GM12878 (cell line): ENCODE data around the gene PTH2R. TPM values are rescaled to one million over a fixed set of nuclear protein-coding genes. Genes with fewer than 3 reads are reported as not detected.

Experiments
- ATAC-seq: fragments of 200-7000 bp; cut with Tn5 transposase; 3 replicates; pipeline ENCODE4 v1.9.1; 2020; ENCODE audit warnings: mild to moderate bottlenecking, moderate library complexity
- BruUV-seq: library from RNA; stranded (reverse); fragments of 400-500 nt; replicated peaks from 2 replicates; lab custom pipeline; 2021; lab: Mats Ljungman, UMichigan
- CTCF ChIA-PET: fragments of 300-600 bp; sonication (Branson Sonifier 250); formaldehyde crosslinking; extraction: SDS; loops from one replicate; lab custom pipeline; 2021; ENCODE audit warnings: inconsistent platforms; lab: Yijun Ruan, JAX
- POLR2A ChIA-PET: fragments of 350-600 bp; formaldehyde crosslinking; extraction: SDS; loops from one replicate; lab custom pipeline; 2021; ENCODE audit warnings: inconsistent platforms; lab: Charles Lee
- RAD21 ChIA-PET: fragments of 300-600 bp; sonication (Branson Sonifier 250); formaldehyde crosslinking; loops from one replicate; lab custom pipeline; 2023; ENCODE audit warnings: antibody characterized with exemption; ENCODE audit not compliant: unreplicated experiment; lab: Charles Lee
- SMC1A ChIA-PET: fragments of 300-600 bp; sonication (Branson Sonifier 250); formaldehyde crosslinking; loops from one replicate; lab custom pipeline; 2023; ENCODE audit not compliant: unreplicated experiment, uncharacterized antibody; lab: Charles Lee
- DNase-seq: peaks from one replicate; pipeline ENCODE4 v3.0.0-alpha.2; 2011; ENCODE audit warnings: low read depth, low spot score
- FAIRE-seq: peaks from 3 replicates; lab custom pipeline; 2011; peaks lifted over from hg19 to GRCh38; lab: Jason Lieb, UNC
- H2AFZ ChIP-seq: 2 replicates; pipeline ENCODE4 v1.6.0; 2011; ENCODE audit warnings: low read depth, low read length, control low read depth; ENCODE audit not compliant: control insufficient read depth
- H3K27ac ChIP-seq: 2 replicates; pipeline ENCODE4 v1.5.1; 2011; ENCODE audit warnings: control low read depth; ENCODE audit not compliant: control insufficient read depth, insufficient read depth
- H3K27me3 ChIP-seq, 2 experiments: replicated peaks in 1 of 2; 2 replicates each; pipeline versions ENCODE4 v1.6.0 to v1.6.1; 2011; ENCODE audit warnings: low read length in 1 of 2; ENCODE audit not compliant: control insufficient read depth in 2 of 2, insufficient read depth in 2 of 2
- H3K36me3 ChIP-seq, 2 experiments: 2 replicates each; pipeline ENCODE4 v1.5.1; 2011; ENCODE audit warnings: low read length in 1 of 2; ENCODE audit not compliant: control insufficient read depth in 2 of 2, insufficient read depth in 2 of 2
- H3K4me1 ChIP-seq: 2 replicates; pipeline ENCODE4 v1.6.1; 2011; ENCODE audit warnings: mild to moderate bottlenecking, low read length, moderate library complexity, mixed read lengths; ENCODE audit not compliant: control insufficient read depth, insufficient read depth
- H3K4me2 ChIP-seq: 2 replicates; pipeline ENCODE4 v1.6.0; 2011; ENCODE audit warnings: control low read depth; ENCODE audit not compliant: control insufficient read depth, insufficient read depth
- H3K4me3 ChIP-seq: fragments of 200-600 bp; sonication (generic); 2 replicates; pipeline ENCODE4 v1.5.1; 2016
- H3K79me2 ChIP-seq: 2 replicates; pipeline ENCODE4 v1.6.0; 2011; ENCODE audit warnings: low read length; ENCODE audit not compliant: control insufficient read depth, insufficient read depth
- H3K9ac ChIP-seq: 2 replicates; pipeline ENCODE4 v1.8.0; 2011; ENCODE audit warnings: low read length, control low read depth, mixed read lengths; ENCODE audit not compliant: control insufficient read depth, insufficient read depth
- H3K9me3 ChIP-seq: replicated peaks from 3 replicates; pipeline ENCODE4 v1.5.1; 2011; ENCODE audit warnings: mild to moderate bottlenecking, low read length; ENCODE audit not compliant: control insufficient read depth, insufficient read depth
- H4K20me1 ChIP-seq: 2 replicates; pipeline ENCODE4 v1.6.0; 2011; ENCODE audit not compliant: control insufficient read depth, insufficient read depth
- BMI1 ChIP-seq: fragments of 450-650 bp; IDR thresholded peaks from 2 replicates; pipeline ENCODE4 v1.6.1; 2016; ENCODE audit warnings: mild to moderate bottlenecking, moderate library complexity, borderline replicate concordance
- CREB1 ChIP-seq: IDR thresholded peaks from 2 replicates; pipeline ENCODE4 v1.6.1; 2012; ENCODE audit warnings: low read depth, mild to moderate bottlenecking, inconsistent platforms
- PAX8 ChIP-seq: fragments of 450-650 bp; IDR thresholded peaks from 2 replicates; pipeline ENCODE4 v1.6.1; 2017; ENCODE audit warnings: mild to moderate bottlenecking, moderate library complexity
- POLR2A ChIP-seq: IDR thresholded peaks from 2 replicates; pipeline ENCODE4 v1.6.1; 2011; ENCODE audit warnings: low read depth, mild to moderate bottlenecking, low read length
- RELA ChIP-seq: fragments of 450-650 bp; IDR thresholded peaks from 2 replicates; pipeline ENCODE4 v1.8.0; 2014; ENCODE audit warnings: borderline replicate concordance; ENCODE audit not compliant: partially characterized antibody
- SIN3A ChIP-seq: IDR thresholded peaks from 2 replicates; pipeline ENCODE4 v1.6.1; 2012; ENCODE audit warnings: low read depth, low read length, improper control_type of control experiment
- SREBF2 ChIP-seq: IDR thresholded peaks from 2 replicates; pipeline ENCODE4 v1.6.1; 2012; ENCODE audit warnings: mild to moderate bottlenecking, low read length
- SUZ12 ChIP-seq: fragments of 200-600 bp; sonication (generic); IDR thresholded peaks from one replicate; pipeline ENCODE4 v1.6.1; 2018; ENCODE audit warnings: antibody characterized with exemption, mild to moderate bottlenecking; ENCODE audit not compliant: unreplicated experiment
- TBL1XR1 ChIP-seq: IDR thresholded peaks from 2 replicates; pipeline ENCODE4 v1.6.1; 2012; ENCODE audit warnings: low read depth, low read length, improper control_type of control experiment
- ZBTB11 ChIP-seq: fragments of 450-650 bp; formaldehyde crosslinking; IDR thresholded peaks from 2 replicates; pipeline ENCODE4 v1.5.0; 2022; ENCODE audit warnings: mild to moderate bottlenecking, missing genetic modification characterization
- ZNF384 ChIP-seq: IDR thresholded peaks from 2 replicates; pipeline ENCODE4 v1.6.1; 2012; ENCODE audit warnings: low read depth, mild to moderate bottlenecking, low read length, improper control_type of control experiment, borderline replicate concordance
- ZZZ3 ChIP-seq: IDR thresholded peaks from 2 replicates; pipeline ENCODE4 v1.6.1; 2011; ENCODE audit warnings: low read depth; ENCODE audit not compliant: control insufficient read depth, insufficient read length
- in situ Hi-C: fragments of 300-500 bp; cut with MboI; formaldehyde crosslinking; loops from 9 replicates; pipeline ENCODE4 v1.14.3; 2018; ENCODE audit warnings: mixed read lengths
- intact Hi-C: fragments of 100-400 bp; cut with micrococcal nuclease; formaldehyde crosslinking; loops from one replicate; pipeline ENCODE4 v1.14.2; 2022; ENCODE audit not compliant: unreplicated experiment
- polyA plus RNA-seq, 11 experiments: library from polyadenylated mRNA; depleted of rRNA in 4 of 11; unstranded in 6 of 11; stranded (reverse) in 5 of 11; fragments of >200 nt; fragmentation: Nextera tagmentation in 4 of 11; fragmentation: Illumina TruSeq in 1 of 11; extraction: Ambion mirVana in 4 of 11; extraction: Trizol in 1 of 11; gene quantifications; 1 replicate in 1 of 11; 2 replicates in 10 of 11; pipeline versions ENCODE4 v1.2.1 to v1.2.3, GENCODE V29; 2011 to 2016; ENCODE audit warnings: inconsistent platforms in 2 of 11, missing spikeins in 2 of 11, low read depth in 1 of 11
- total RNA-seq, 4 experiments: library from RNA; depleted of rRNA in 3 of 4; stranded (reverse); fragments of >200 nt in 3 of 4; fragmentation: Illumina TruSeq in 1 of 4; extraction: Trizol in 1 of 4; gene quantifications; 2 replicates each; pipeline versions ENCODE4 v1.2.1 to v1.2.3, GENCODE V29; 2013 to 2021
- TF ChIP-seq, protein P1 (sequence below): IDR thresholded peaks from 2 replicates; pipeline ENCODE4 v1.6.1; 2011; ENCODE audit warnings: borderline replicate concordance, low read depth, mild to moderate bottlenecking, moderate library complexity, low read length; ENCODE audit not compliant: insufficient read depth, poor library complexity, severe bottlenecking
- TF ChIP-seq, protein P2 (sequence below): fragments of 450-650 bp; IDR thresholded peaks from 2 replicates; pipeline ENCODE4 v1.6.1; 2018; ENCODE audit warnings: mild to moderate bottlenecking, low read depth, moderate library complexity; ENCODE audit not compliant: partially characterized antibody

The PTH2R gene
- total and polyA plus RNA-seq, 10 of the 15 experiments (the other 5 are each of a cell fraction or from before 2014, with no cell fraction given), result 0.01 to 0.06 (median 0.03) TPM; not detected in 7

- DNase-seq (no peak), ATAC-seq (no peak), FAIRE-seq (no peak)
- ChIA-PET POLR2A (no interaction called here), CTCF (no interaction called here), SMC1A (interaction anchor here (1.2 to 1.4 kb wide), 2 partner anchors 11 to 15 kb away, joined by 3 read pairs; no protein-coding TSS in a partner anchor), RAD21 (no interaction called here)
- TF ChIP-seq POLR2A (no peak), ZNF384 (no peak), SIN3A (no peak), PAX8 (no peak), BMI1 (no peak), CREB1 (no peak), ZBTB11 (CRISPR knock-in tag) (no peak), SUZ12 (no peak), TBL1XR1 (no peak), ZZZ3 (no peak), RELA (no peak), SREBF2 (no peak)
- TF ChIP-seq, protein P1, sequence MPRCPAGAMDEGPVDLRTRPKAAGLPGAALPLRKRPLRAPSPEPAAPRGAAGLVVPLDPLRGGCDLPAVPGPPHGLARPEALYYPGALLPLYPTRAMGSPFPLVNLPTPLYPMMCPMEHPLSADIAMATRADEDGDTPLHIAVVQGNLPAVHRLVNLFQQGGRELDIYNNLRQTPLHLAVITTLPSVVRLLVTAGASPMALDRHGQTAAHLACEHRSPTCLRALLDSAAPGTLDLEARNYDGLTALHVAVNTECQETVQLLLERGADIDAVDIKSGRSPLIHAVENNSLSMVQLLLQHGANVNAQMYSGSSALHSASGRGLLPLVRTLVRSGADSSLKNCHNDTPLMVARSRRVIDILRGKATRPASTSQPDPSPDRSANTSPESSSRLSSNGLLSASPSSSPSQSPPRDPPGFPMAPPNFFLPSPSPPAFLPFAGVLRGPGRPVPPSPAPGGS, result no peak
- TF ChIP-seq, protein P2, sequence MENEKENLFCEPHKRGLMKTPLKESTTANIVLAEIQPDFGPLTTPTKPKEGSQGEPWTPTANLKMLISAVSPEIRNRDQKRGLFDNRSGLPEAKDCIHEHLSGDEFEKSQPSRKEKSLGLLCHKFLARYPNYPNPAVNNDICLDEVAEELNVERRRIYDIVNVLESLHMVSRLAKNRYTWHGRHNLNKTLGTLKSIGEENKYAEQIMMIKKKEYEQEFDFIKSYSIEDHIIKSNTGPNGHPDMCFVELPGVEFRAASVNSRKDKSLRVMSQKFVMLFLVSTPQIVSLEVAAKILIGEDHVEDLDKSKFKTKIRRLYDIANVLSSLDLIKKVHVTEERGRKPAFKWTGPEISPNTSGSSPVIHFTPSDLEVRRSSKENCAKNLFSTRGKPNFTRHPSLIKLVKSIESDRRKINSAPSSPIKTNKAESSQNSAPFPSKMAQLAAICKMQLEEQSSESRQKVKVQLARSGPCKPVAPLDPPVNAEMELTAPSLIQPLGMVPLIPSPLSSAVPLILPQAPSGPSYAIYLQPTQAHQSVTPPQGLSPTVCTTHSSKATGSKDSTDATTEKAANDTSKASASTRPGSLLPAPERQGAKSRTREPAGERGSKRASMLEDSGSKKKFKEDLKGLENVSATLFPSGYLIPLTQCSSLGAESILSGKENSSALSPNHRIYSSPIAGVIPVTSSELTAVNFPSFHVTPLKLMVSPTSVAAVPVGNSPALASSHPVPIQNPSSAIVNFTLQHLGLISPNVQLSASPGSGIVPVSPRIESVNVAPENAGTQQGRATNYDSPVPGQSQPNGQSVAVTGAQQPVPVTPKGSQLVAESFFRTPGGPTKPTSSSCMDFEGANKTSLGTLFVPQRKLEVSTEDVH, result no peak
- H3K27ac ChIP-seq, result no peak overlapping the region
- H3K9me3 ChIP-seq, result no peaks in the 10 kb centered on the region
- BruUV-seq, result no TSS peak
- no peak overlapping the region for H2AFZ ChIP-seq
- no peaks in the 10 kb centered on the region for H3K36me3 ChIP-seq
- H4K20me1 ChIP-seq, result no peaks in the 10 kb centered on the region
- in situ Hi-C loops (no loop called here), intact Hi-C loops (no loop called here)
- peaks cover 0 to 2% of the 10 kb centered on the region in 2 experiments; a peak in 1 of 4 replicates for H3K27me3 ChIP-seq
- no peaks in the 10 kb centered on the region for H3K4me1 ChIP-seq
- no peaks in the 10 kb centered on the region for H3K79me2 ChIP-seq
- no peak overlapping the region for H3K4me3 ChIP-seq
- H3K9ac ChIP-seq, result no peak overlapping the region
- no peak overlapping the region for H3K4me2 ChIP-seq
These were observed 103.0 kb downstream of the PTH2R start for GRCh38 chr2:208509586-208509985.
